Measurements from ENCODE around the gene ZNF701. TPM values are rescaled to one million over a fixed set of nuclear protein-coding genes. Genes with fewer than 3 reads are reported as not detected.
"Not testable (repeated sequence)": the region's sequence is repeated elsewhere in the genome, so short reads cannot be mapped to it uniquely, and the experiment has no call there.

ZNF701 gene
- total and polyA plus RNA-seq, 2 of the 8 experiments (the other 6 are each of a cell fraction or from before 2014, with no cell fraction given), result 4.9 to 18.7 TPM

DNA sequence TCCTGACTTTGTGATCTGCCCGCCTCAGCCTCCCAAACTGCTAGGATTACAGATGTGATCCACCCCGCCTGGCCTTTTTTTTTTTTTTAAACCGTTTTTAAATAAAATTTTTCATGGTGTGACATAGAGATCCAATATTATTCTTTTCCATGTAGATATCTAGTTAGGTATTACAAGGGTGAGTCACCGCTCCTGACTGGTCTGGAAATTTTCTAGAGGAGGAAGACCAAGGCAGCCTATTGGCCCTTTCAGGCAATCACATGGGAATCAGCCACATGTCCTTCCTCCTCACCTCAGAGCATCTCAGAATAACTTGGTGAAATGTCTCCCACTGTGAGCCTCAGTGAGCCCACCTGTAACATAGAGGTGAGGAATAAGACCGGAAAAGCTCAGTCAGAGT, 28.9 kb upstream of the ZNF701 start:
- POLR2A ChIA-PET (ENCODE audit: partially characterized antibody), result interaction anchor here (0.6 kb wide), 1 partner anchor 309 kb away, joined by 3 read pairs; no protein-coding TSS in a partner anchor
- CTCF ChIA-PET (ENCODE audit: partially characterized antibody), result interaction anchor here (0.7 to 1.0 kb wide), 2 partner anchors 27 to 142 kb away, joined by 3 read pairs; no protein-coding TSS in a partner anchor
- 90% methylated on average over 5 of the region's 5 CpGs; no CpG with 5 or more reads in 1 of the 2 experiments for WGBS, 2 experiments (ENCODE audit: extremely low coverage in 1 of 2, insufficient coverage in 1 of 2, insufficient read length in 1 of 2, insufficient replicate concordance in 2 of 2, low coverage in 1 of 2, low lambda C conversion rate in 2 of 2, missing lambda C conversion rate in 1 of 2)

More for the DNA sequence above, 28.9 kb upstream of the ZNF701 start:
- H3K56ac ChIP-seq (replicated peaks; ENCODE audit: insufficient read length, low read depth, low read length); H2BK12ac ChIP-seq (ENCODE audit: low read depth, low read length); H4K91ac ChIP-seq (replicated peaks; ENCODE audit: insufficient read length, low read length); H2BK5ac ChIP-seq (ENCODE audit: low read depth, low read length); H3K27ac ChIP-seq (ENCODE audit: low read depth, low read length); H3K23ac ChIP-seq (ENCODE audit: insufficient read length); H4K20me1 ChIP-seq (replicated peaks in 1 of 2; ENCODE audit: control insufficient read depth in 1 of 2, insufficient read depth in 2 of 2, low read length in 2 of 2); H3K9me3 ChIP-seq (ENCODE audit: insufficient read depth in 2 of 2, low read depth in 1 of 2, low read length in 1 of 2); H4K5ac ChIP-seq (ENCODE audit: insufficient read length, low read depth, low read length); H3K4me1 ChIP-seq (replicated peaks in 1 of 4; ENCODE audit: control insufficient read depth in 3 of 4, insufficient read depth in 4 of 4, low read length in 3 of 4); H3K4ac ChIP-seq (replicated peaks; ENCODE audit: insufficient read length, low read depth, low read length); H3K14ac ChIP-seq (ENCODE audit: insufficient read length); H2BK20ac ChIP-seq (ENCODE audit: low read length); H3K4me3 ChIP-seq (ENCODE audit: extremely low read depth in 1 of 4, insufficient read depth in 2 of 4, low read depth in 3 of 4, low read length in 4 of 4); H2AK5ac ChIP-seq (ENCODE audit: low read depth, low read length); FAIRE-seq; DNase-seq (ENCODE audit: low read depth in 1 of 2, low spot score in 2 of 2); H3K18ac ChIP-seq (ENCODE audit: extremely low read depth, low read length); H3K79me2 ChIP-seq (ENCODE audit: control insufficient read depth in 1 of 2, insufficient read depth in 2 of 2, low read length in 2 of 2); H4K8ac ChIP-seq (ENCODE audit: extremely low read depth, insufficient read depth, low read length); H3K79me1 ChIP-seq (ENCODE audit: low read depth, low read length); H3K23me2 ChIP-seq (ENCODE audit: low read depth, low read length); H3K9ac ChIP-seq (replicated peaks in 1 of 4; ENCODE audit: extremely low read depth in 1 of 4, low read depth in 3 of 4, low read length in 3 of 4); H2AFZ ChIP-seq (ENCODE audit: low read length); H3K4me2 ChIP-seq (ENCODE audit: insufficient read depth in 1 of 2, low read depth in 2 of 2, low read length in 2 of 2); H2BK120ac ChIP-seq (replicated peaks; ENCODE audit: low read depth, low read length); H3K36me3 ChIP-seq (ENCODE audit: control insufficient read depth in 2 of 4, insufficient read depth in 4 of 4, low read length in 3 of 4); H3K27me3 ChIP-seq (replicated peaks in 1 of 4; ENCODE audit: control insufficient read depth in 3 of 4, extremely low read depth in 1 of 4, insufficient read depth in 3 of 4, low read length in 3 of 4); H2BK15ac ChIP-seq (ENCODE audit: low read length): not testable (repeated sequence)
